Left forelimb (tissue), 1 donor: ENCODE data around the gene PDCD2L.
A peak's percentile ranks its signal among the peaks of the same experiment; 100 is the strongest.
"Not testable (repeated sequence)": the region's sequence is repeated elsewhere in the genome, so short reads cannot be mapped to it uniquely, and the experiment has no call there.

Experiments used
- DNase-seq: peaks from one replicate; pipeline ENCODE4 v3.0.0-alpha.2; 2018; ENCODE audit warnings: low spot score

Gene PDCD2L, protein sequence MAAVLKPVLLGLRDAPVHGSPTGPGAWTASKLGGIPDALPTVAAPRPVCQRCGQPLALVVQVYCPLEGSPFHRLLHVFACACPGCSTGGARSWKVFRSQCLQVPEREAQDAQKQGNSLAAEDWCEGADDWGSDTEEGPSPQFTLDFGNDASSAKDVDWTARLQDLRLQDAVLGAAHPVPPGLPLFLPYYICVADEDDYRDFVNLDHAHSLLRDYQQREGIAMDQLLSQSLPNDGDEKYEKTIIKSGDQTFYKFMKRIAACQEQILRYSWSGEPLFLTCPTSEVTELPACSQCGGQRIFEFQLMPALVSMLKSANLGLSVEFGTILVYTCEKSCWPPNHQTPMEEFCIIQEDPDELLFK

DNA sequence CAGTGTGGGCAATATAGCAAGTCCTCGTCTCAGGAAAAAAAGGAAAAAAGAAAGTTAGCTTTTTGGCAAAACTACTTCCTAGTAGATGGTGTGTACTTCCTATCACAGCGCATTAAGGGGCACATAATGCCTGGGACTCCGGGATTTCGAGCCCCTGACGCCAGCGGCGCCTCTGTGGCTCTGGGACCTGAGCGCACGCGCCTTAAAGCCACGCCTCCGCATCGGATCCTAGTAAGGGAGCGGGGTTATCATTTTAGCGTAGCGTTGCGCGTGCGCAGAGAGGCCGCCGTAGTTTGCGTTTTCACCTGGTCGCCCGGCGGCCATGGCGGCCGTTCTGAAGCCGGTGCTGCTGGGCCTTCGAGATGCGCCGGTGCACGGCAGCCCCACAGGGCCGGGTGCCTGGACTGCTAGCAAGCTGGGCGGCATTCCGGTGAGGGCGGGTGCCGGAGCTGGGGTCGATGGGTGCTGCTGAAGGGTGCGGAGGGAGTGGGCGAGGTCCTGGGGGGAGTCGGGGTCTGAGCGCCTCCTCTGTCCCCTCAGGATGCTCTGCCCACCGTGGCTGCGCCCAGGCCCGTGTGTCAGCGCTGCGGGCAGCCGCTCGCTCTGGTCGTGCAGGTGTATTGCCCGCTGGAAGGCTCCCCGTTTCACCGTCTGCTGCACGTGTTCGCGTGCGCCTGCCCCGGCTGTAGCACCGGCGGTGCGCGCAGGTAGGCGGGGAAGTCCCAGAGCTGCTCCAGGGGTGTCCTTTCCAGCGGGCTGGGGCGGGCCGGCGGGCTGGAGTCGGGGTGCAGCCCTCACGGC lies at the start of gene PDCD2L:
Gene PDCD2L, plus strand, starts transcription at position 291 of the 801 bp plus-strand sequence. Its CDS starts 32 bp downstream, at position 323.
- DNase-seq: peak; percentile 87

DNA sequence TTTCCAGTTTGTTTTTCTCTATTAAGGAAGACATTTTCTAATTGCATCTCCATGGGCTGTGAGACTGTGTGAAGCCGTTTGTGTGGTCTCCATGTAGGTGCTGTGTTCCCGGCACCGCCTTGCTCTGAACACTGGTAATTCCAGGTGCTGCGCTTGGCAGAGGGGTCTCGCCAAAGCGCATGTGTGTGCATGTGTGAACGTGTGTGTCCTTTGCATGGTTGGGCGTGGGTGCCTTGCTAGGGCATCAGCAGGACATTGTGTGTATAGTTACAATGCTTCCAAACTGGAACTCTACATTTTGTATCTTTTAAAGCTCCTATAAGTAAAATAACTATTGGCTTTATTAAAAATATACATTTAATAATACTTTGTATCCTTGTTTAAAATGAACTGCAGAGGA lies 49.0 kb upstream of the PDCD2L start:
- no peak for DNase-seq

DNA sequence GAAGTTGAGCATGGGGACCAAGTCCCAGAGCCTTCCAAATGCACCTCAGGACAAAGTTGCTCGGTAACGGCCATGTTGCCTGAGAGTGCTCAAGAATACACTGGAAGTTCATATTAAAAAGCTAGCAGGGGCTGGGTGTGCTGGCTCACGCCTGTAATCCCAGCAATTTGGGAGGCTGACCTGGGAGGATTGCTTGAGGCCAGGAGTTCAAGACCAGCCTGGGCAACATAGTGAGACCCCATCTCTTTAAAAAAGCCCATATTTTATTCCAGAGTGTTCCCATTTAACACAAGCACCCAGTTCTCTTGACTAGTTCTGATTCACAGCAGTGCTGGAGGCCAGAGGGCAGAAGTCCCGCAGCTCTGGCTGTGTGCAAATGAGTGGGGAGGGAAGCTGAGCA lies 47.3 kb upstream of the PDCD2L start:
- DNase-seq: no peak

DNA sequence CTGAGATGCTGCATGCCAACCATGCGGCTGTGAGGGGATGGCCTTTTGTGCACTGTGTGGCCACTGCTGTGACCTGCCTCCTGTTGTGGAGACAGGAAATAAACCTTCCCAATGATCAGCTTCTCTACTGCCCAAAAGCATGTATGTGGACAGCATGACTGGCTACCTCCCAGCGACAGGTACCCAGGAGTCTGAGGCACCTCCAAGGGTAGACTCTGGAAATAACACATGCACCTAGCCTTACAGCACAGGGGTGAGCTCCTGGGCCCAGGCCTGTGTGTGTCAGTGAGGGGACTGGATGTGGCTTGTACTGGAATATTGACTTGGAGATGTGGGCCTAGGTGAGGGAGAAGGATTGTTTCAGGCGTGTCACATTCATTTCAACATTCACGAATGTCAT lies 46.8 kb upstream of the PDCD2L start:
- DNase-seq: no peak

DNA sequence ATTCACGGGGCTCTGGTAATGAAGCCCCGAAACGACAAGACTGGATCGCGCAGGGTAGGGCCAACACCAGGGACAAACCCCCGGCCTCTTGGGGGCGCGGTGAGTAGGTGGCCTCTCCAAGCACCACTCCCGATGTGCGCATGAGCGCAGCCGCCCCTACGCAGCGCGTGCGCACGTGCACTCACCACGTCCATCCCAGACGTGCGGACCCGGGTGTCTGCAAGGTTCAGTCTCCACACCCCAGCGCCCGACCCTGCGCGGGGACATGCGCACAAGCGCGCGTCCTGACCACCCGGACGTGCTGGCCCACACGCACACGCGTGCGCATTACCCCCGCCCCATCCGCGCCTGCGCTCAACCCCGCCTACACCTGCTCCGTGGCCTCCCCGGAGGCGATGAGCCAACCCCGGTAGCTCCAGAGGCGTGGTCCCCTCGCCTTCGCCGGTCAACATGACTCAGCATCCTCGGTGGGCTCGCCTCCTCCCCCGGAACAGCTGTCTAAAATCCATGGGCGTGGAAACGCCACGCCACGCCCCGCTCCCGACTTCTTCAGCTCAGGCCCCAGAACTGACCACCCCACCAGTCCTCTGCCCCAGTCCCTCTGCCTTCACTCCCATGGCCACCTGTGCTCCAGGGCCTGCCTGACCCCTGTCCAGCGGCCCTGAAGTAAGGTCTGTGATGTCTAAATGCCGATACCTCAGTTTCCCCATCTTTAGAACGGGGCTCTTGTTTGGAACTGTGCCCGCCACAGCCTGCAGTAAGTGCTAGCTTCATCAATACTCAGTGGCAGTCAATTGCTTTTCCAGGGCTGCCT lies 44.9 kb upstream of the PDCD2L start:
- peak; percentile 98 for DNase-seq

DNA sequence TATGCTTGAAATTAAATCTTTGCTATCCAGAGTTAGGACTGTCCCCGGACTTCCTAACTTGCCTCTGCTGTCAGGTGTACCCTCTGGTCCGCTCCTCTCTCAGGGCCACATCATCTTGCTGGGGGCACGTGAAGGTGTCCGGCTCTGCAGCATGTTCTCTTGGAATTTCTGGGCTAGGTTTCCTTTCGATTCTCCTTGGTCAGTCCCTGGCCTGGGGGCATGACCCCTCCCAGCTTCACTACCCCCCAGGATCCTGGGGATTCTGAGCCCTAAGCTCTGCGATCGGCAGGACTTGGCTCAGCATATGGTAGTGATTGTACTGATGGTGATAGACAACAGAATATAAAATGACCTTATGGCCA lies 44.3 kb upstream of the PDCD2L start:
- DNase-seq: no peak

DNA sequence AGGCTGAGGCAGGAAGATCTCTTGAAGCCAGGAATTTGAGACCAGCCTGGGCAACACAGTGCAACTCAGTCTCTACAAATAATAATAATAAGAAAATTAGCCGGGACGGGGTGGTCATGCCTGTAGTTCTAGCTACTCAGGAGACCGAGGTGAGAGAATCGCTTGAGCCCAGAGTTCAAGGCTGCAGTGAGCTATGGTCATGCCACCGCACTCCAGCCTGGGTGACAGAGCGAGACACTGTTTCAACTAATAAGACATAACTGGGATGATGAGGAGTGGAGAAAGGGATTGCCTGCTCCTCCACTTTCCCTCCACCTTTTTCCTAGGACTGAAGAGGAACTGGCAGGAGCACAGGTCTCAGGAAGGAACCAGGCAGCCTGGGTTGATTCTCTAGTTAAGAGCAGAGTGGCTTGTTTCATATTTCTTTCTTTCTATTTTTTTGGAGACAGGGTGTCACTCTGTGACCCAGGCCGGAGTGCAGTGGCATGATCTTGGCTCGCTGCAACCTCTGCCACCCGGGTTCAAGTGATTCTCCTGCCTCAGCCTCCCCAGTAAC lies 43.8 kb upstream of the PDCD2L start:
- DNase-seq: no peak

DNA sequence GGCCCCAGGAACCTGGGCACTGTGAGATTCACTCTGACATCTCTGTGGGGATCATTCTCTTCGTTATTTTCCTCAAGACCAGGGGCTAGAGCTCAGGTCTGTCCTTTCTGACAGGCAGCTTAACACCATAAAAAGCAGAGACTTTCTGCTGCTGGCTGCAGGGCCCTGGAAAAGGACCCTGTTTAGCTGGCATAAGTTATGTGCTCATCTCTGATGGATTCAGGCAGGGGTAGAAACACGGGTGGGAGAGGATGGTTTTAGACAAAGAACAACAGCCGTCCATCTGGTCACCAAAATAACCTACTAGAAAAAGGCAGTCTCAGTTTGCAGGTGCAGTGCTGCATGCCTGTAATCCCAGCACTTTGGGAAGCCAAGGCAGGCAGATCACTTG lies 41.5 kb upstream of the PDCD2L start:
- DNase-seq: no peak

DNA sequence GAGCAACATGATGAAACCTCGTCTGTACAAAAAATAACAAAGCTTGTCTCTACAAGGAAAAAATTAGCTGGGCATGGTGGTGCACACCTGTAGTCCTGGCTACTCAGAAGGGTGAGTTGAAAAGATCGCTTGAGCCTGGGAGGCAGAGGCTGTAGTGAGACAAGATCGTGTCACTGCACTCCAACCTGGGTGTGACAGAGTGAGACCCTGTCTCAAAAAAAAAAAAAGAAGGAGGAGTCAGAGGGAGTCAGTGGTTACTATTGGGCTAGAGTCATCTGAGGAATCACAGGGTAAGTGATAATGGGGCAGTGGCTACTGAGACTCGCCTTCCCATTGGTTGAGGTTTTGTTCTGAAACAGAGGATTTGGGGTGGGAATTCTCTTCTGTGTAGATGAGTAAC lies 41.1 kb upstream of the PDCD2L start:
- no peak for DNase-seq

DNA sequence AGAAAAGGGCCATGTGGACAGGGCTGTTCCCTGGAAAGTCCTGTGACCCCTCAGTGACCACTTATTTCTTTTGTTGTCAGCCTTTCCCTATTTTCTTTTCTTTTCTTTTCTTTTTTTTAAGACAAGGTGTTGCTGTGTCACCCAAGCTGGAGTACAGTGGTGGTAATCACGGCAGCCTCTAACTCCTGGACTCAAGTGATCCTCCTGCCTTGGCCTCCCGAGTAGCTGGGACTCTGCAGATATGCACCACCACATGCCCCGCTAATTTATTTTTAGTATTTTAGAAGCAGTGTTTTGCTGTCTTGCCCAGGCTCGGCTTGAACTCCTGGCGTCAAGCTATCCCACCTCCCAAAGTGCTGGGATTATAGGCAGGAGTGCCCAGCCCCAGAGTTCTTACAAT lies 40.3 kb upstream of the PDCD2L start:
- no peak for DNase-seq

DNA sequence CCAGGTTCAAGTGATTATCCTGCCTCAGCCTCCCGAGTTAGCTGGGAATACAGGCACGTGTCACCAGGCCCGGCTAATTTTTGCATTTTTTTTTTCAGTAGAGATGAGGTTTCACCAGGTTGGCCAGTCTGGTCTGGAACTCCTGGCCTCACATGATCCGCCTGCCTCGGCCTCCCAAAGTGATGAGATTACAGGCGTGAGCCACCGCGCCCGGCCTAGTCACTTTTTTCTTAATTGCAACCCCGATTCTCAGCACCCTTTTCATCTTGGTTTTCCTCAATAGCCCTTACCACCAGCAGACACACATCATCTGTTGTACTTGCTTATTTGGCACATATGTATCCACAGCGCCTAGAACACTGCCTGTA lies 39.8 kb upstream of the PDCD2L start:
- DNase-seq: no peak

DNA sequence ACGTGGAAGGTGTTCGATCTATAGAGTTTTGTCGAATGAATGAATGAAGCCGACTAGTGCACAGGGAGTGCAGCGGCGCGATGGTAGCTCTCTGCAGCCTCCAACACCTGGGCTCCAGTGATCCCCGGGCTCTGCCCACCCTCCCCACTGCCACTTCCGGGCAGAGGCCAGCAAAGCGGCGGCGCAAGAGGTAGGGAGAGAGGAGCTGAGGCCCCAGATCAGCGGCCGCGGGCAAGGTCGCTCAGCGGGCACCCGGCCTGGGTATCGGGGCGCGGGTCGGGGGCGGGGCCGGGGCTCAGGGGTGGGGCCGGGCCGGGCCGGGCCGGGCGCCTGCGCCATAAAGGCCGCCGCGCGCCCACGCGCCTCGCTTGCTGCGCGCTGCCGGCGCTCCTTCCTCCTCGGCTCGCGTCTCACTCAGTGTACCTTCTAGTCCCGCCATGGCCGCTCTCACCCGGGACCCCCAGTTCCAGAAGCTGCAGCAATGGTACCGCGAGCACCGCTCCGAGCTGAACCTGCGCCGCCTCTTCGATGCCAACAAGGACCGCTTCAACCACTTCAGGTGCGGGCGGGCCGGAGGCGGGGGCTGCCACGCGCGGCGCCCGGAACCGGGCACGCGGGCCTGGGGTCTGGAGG lies 39.3 kb upstream of the PDCD2L start, which contains the start of gene GPI:
Gene GPI, plus strand, starts transcription at position 367 of the 633 bp plus-strand sequence. Its CDS starts 71 bp downstream, at position 438.
- DNase-seq: peak; percentile 72

DNA sequence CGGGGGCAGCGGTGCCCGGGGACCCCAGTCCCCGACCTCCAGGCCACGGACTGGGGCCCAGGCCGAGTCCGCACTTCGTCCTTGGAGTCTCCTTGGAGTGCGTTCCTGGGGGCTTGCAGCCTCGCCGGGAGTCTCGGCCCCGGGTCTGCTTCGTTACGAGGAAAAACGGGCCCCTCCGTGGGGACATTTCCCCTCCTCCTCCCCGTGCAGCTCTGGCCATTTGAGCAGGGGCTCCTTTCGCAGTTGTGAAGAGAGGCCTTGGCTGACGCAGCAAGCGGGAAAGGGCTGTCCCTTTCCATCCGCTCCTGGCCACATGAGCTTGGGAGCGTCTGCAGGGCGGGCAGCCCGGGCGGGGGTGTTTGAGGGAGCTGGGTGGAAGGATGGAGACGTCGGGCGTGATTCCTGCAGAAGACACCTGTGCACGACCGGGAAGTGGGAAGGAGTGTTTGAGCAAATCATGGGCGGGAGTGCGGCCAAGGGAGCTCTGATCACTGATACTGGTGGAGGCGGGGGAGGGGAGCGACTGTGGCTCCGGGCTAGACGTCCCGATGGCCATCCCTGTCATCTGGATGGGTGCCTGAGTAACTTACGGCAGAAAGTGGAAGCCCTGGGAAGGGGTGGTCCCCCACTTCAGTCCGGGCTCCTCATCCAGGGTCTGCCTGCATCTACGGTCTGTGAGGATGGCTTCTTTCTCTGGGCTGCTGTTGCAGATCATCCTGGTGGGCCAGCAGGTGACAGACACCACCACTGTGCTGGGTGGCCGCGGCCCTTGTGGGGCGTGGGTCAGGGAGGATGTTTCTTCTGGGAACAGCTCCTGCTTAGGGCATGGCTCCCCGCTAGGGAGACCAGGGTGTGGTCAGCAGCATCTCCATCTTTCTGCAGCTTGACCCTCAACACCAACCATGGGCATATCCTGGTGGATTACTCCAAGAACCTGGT lies 38.5 kb upstream of the PDCD2L start:
- DNase-seq: no peak

DNA sequence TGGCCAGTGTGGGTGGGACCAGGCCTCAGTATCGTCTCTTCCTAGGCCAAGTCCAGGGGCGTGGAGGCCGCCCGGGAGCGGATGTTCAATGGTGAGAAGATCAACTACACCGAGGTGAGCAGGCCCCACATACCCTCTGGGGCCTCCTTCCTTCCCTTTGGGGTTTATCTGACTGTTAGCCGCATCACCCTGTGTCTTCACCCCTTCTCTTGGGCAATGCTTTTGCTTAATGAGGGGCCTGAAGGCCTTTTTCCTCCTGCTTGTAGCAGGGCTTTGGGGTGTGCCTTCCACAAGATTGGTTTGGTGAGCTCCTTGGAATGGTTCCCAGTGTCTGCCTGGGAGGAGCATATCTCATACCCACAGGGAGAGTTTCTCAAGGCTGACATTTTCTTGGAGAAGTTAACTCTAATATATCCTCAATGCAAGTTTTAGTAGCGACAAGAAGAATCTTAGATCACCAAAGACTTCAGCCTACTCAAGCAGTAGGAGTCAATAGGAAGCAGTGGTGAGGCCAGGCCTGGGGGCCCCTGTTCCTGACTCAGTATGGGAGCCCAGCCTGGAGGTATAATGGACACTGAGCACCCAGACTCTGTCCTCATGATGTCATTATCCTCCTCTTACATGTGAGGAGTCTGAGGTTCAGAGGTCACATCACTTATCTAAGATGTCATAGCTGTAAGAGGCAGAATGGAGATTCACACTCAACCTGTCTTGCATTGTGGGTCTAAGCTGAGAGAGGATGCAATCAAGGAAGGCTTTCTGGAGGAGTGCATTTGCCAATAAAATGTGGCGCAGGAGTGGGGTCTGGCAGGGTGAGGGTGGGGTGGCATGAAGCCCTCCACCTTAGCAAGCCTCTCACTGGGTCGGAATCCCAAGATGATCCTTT lies 37.2 kb upstream of the PDCD2L start:
- DNase-seq: no peak

DNA sequence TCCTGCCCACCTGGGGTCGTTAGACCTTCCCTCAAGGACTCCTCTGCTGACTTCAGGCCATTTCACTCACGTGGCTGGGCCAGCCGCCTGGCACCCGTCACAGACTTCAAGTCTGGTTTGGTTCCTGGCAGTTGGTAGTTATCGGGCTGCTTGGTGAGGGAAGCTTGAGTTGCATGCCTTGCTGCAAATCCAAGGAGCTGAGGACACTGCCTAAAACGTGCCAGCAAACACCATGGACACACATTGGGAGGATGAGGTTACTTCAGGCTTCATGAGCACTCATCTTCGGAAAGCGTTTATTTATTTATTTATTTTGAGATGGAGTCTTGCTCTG lies 36.6 kb upstream of the PDCD2L start:
- DNase-seq: no peak

DNA sequence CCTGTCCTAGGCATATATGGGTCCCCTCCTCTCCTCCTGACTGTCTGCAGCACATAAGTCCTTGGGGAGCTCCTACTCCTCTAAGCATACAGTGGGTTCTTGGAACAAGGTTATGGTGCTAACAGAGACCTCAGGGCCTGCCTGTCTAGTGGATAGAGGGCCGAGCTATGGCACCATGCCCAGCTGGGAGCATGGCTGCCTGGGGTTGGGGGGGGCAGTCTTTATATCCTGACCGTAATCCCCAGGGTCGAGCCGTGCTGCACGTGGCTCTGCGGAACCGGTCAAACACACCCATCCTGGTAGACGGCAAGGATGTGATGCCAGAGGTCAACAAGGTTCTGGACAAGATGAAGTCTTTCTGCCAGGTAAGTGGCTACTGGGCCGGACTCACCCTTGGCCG lies 35.9 kb upstream of the PDCD2L start:
- DNase-seq: no peak

DNA sequence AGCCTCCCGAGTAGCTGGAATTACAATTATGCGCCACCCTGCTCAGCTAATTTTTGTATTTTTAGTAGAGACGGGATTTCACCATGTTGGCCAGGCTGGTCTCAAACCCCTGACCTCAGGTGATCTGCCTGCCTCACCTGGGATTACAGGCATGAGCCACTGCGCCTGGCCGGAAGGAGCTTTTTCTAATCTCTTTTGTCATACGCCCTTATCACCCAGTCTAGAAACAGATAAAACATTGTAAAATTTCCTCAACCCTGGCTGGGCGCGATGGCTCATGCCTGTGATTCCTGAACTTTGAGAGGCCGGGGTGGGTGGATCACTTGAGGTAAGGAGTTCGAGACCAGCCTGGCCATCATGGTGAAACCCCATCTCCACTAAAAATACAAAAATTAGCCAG lies 35.0 kb upstream of the PDCD2L start:
- not testable (repeated sequence) for DNase-seq

DNA sequence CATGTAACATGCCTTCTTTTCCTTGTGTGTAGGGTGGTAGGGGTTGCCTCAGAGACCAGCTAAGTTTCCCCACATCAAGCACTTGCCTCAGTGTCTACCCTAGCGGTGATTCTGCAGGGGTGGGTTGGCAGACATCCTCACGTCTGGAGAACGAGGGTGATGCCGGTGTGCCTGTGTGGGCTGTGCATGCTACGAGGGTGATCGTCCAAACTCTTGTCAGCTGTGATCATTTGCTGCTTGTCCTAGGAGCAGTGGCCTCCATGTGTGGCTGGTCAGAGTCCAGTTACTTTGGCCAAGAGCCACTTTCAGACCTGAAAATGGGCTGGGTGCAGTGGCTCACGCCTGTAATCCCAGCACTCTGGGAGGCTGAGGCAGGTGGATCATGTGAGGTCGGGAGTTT lies 34.1 kb upstream of the PDCD2L start:
- DNase-seq: no peak

DNA sequence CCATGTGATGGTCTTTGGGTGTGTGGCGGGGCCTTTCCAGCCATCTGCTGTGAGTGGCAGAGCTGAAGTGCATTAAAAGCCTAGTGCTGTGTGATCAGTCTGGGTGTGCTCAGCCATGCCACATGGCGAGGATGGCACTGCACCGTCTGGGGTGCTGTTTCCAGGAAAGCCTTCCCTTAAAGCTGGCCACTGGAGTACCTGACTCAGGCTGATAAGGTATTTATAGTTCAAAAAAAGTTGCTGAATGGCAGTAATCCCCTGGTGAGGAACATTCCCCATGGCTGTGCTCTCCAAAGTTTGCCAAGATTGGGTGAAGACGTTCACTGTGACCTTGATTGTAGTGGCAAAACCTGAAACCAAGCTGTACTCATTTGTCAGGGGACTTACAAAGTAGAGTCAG lies 33.2 kb upstream of the PDCD2L start:
- DNase-seq: no peak
